Upper lobe of left lung (tissue), 6 donors: Measurements from ENCODE around the gene NFATC2IP. TPM values are rescaled to one million over a fixed set of nuclear protein-coding genes. Genes with fewer than 3 reads are reported as not detected.
A peak's percentile ranks its signal among the peaks of the same experiment; 100 is the strongest.

Experiments
- ATAC-seq, 2 donors: fragments of 200-7000 bp; cut with Tn5 transposase; one replicate each; pipeline ENCODE4 v1.9.1; 2022; ENCODE audit warnings: mild to moderate bottlenecking in 2 of 2, moderate library complexity in 2 of 2; ENCODE audit not compliant: low FRiP score in 2 of 2
- DNase-seq, 2 donors: peaks; one replicate each; pipeline ENCODE4 v3.0.0-alpha.2; 2019 to 2020
- H3K27ac ChIP-seq, 4 donors: fragments of 200-600 bp; sonication (generic); one replicate each; pipeline ENCODE4 v1.5.1; 2016 to 2019
- H3K27me3 ChIP-seq, 4 donors: fragments of 200-600 bp; sonication (generic); one replicate each; pipeline ENCODE4 v1.5.1; 2017 to 2019
- H3K36me3 ChIP-seq, 4 donors: fragments of 200-600 bp; sonication (generic); one replicate each; pipeline ENCODE4 v1.5.1; 2016 to 2019
- H3K4me1 ChIP-seq, 4 donors: fragments of 200-600 bp; sonication (generic); one replicate each; pipeline ENCODE4 v1.5.1; 2018 to 2019
- H3K4me3 ChIP-seq, 4 donors: fragments of 200-600 bp; sonication (generic); one replicate each; pipeline ENCODE4 v1.5.1; 2017 to 2019; ENCODE audit warnings: mild to moderate bottlenecking in 2 of 4, moderate library complexity in 1 of 4
- H3K9me3 ChIP-seq, 4 donors: fragments of 200-600 bp; sonication (generic); one replicate each; pipeline ENCODE4 v1.5.1; 2018 to 2019
- EP300 ChIP-seq, 4 donors: sonication (generic); formaldehyde crosslinking; IDR thresholded peaks; one replicate each; pipeline ENCODE4 v1.5.1; 2017; ENCODE audit warnings: antibody characterized with exemption in 4 of 4, control low read depth in 2 of 4
- POLR2A ChIP-seq, 4 donors: fragments of 450-650 bp; IDR thresholded peaks; one replicate each; pipeline ENCODE4 v1.5.1; 2016 to 2017; ENCODE audit warnings: antibody characterized with exemption in 4 of 4, mild to moderate bottlenecking in 2 of 4
- POLR2AphosphoS5 ChIP-seq, 2 donors: sonication (generic); formaldehyde crosslinking; IDR thresholded peaks; one replicate each; pipeline ENCODE4 v1.5.1; 2017; ENCODE audit warnings: antibody characterized with exemption in 2 of 2
- WGBS, 2 donors: methylation state at CpG; one replicate each; pipeline ENCODE4 v1.1.5; 2017 to 2018; 5-methylcytosine and 5-hydroxymethylcytosine counted together
- total RNA-seq, 6 donors: library from RNA; depleted of rRNA in 4 of 6; stranded (reverse); fragments of >200 nt in 4 of 6; gene quantifications; one replicate each; pipeline versions ENCODE4 v1.1.0 to v1.2.1, GENCODE V29; 2016 to 2021
- TF ChIP-seq, protein P1 (sequence below), 6 experiments: fragments of 450-650 bp in 4 of 6; fragments of 200-600 bp in 2 of 6; sonication (generic) in 2 of 6; IDR thresholded peaks; one replicate each; pipeline ENCODE4 v1.5.1; 2016 to 2019; ENCODE audit warnings: antibody characterized with exemption in 6 of 6
- donor health status: DM: no; HTN: no; CAD: no; lungs with moderate emphysema.
- donor health status: DM: no; HTN: yes; CAD: no; lungs with severe emphysema.

The NFATC2IP gene
- total RNA-seq, 6 donors from 2014 or later: 24.6 to 62.9 (median 34.9) TPM

DNA sequence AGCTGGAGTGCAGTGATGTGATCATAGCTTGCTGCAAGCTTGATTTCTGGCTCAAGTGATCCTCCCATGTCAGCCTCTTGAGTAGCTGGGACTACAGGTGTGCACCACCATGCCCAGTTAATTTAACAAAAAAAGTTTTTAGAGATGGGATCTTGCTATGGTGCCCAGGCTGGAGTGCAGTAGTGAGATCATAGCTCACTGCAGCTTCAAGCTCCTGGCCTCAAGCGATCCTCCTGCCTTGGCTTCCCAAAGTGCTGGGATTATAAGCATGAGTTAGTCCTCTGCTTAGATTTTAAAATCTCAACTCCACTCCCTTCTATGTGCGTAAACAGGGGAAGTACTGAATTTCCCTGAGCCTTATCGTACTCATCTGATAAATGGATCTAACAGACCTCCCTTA lies 32.0 kb upstream of the NFATC2IP start:
- TF ChIP-seq, protein P1, sequence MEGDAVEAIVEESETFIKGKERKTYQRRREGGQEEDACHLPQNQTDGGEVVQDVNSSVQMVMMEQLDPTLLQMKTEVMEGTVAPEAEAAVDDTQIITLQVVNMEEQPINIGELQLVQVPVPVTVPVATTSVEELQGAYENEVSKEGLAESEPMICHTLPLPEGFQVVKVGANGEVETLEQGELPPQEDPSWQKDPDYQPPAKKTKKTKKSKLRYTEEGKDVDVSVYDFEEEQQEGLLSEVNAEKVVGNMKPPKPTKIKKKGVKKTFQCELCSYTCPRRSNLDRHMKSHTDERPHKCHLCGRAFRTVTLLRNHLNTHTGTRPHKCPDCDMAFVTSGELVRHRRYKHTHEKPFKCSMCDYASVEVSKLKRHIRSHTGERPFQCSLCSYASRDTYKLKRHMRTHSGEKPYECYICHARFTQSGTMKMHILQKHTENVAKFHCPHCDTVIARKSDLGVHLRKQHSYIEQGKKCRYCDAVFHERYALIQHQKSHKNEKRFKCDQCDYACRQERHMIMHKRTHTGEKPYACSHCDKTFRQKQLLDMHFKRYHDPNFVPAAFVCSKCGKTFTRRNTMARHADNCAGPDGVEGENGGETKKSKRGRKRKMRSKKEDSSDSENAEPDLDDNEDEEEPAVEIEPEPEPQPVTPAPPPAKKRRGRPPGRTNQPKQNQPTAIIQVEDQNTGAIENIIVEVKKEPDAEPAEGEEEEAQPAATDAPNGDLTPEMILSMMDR (IDR thresholded peaks at IDR 0.05): no peak
- TF ChIP-seq POLR2AphosphoS5 (IDR thresholded peaks at IDR 0.05): no peak

DNA sequence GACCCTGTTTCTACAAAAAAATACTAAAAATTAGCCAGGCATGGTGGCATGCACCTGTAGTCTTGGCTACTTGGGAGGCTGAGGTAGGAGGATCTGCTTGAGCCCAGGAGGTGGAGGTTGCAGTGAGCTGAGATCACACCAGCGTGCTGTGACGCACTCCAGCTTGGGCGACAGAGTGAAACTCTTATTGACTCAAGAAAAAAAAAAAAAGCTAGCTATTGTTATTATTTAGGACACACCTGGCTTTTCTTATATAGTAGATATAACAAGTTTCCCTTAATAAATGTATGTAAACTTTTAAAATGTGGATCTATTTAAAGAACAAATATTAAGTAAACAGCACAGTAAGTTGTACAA lies 27.5 kb upstream of the NFATC2IP start:
- ATAC-seq (no peak), DNase-seq (no peak)
- H3K27me3 ChIP-seq: no peaks in the 10 kb centered on the region
- peaks cover 13 to 17% (median 14%) of the 10 kb centered on the region in 4 donors for H3K4me1 ChIP-seq
- H3K4me3 ChIP-seq: no peak overlapping the region
- TF ChIP-seq, protein P1 (IDR thresholded peaks at IDR 0.05): no peak
- no peak for TF ChIP-seq EP300 (IDR thresholded peaks at IDR 0.05)
- no peak for TF ChIP-seq POLR2AphosphoS5 (IDR thresholded peaks at IDR 0.05)
- TF ChIP-seq POLR2A (IDR thresholded peaks at IDR 0.05): no peak
- WGBS, 2 donors: 93 to 94% methylated on average over 3 of the region's 3 CpGs
- H3K9me3 ChIP-seq: no peaks in the 10 kb centered on the region
- no peak overlapping the region for H3K27ac ChIP-seq
- H3K36me3 ChIP-seq: peaks cover 0 to 17% (median 16%) of the 10 kb centered on the region in 4 donors

More for the DNA sequence above, 32.0 kb upstream of the NFATC2IP start:
- peaks cover 0 to 3% (median 2%) of the 10 kb centered on the region in 4 donors for H3K4me1 ChIP-seq
- no peaks in the 10 kb centered on the region for H3K9me3 ChIP-seq
- H3K27ac ChIP-seq: no peak overlapping the region
- ATAC-seq: no peak
- peaks cover 3 to 54% (median 44%) of the 10 kb centered on the region in 4 donors for H3K36me3 ChIP-seq
- H3K27me3 ChIP-seq: no peaks in the 10 kb centered on the region
- H3K4me3 ChIP-seq: no peak overlapping the region
- no peak for DNase-seq
- 96 to 98% methylated on average over 3 of the region's 3 CpGs for WGBS, 2 donors

DNA sequence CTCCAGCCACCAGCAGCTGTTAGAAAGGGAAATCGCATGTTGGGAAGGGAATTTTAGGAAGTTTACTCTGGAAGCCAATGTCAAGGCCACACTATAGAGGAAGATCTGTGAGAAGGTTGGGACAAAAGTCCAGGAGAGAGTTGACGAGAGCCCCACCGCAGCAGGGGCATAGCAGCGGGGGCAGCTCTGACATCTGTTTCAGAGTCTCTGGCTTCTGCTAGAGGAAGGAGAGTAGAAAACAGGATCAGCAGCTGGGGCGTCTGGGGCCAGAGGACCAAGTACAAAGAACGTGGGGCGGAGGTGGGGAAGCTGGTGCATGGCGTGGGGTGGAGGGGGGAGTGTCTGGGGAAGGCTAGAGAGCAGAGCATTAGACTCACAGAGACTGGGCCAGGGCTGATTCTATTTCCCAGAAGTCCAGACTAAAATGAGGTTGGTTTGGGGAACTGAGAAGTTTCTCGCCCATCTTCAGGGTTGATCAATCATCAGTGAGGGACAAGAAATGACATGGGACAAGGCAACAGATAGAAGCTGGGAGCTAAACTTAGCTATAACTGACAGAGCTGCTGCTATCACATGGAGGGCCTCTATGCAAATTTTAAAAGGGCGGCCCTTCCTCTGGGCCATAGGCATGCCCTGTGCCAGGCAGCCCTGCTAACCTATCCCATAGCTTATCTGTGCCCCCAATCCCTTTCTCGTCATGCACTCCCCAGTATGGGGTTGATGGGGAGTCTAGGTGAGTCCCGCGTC lies 26.9 kb upstream of the NFATC2IP start:
- H3K27ac ChIP-seq: peak overlapping the region; percentile 97 to 99 (median 98)
- H3K36me3 ChIP-seq: peaks cover 0 to 11% (median 11%) of the 10 kb centered on the region in 4 donors
- DNase-seq (peak in 1 of 2 donors; percentile 26), ATAC-seq (no peak)
- H3K9me3 ChIP-seq: no peaks in the 10 kb centered on the region
- TF ChIP-seq POLR2A (IDR thresholded peaks at IDR 0.05) (no peak), EP300 (IDR thresholded peaks at IDR 0.05) (no peak), POLR2AphosphoS5 (IDR thresholded peaks at IDR 0.05) (no peak)
- TF ChIP-seq, protein P1 (IDR thresholded peaks at IDR 0.05): no peak
- H3K4me3 ChIP-seq: peak overlapping the region in 3 of 4 donors; percentile 65 to 92 (median 89)
- H3K4me1 ChIP-seq: peaks cover 13 to 17% (median 14%) of the 10 kb centered on the region in 4 donors
- no peaks in the 10 kb centered on the region for H3K27me3 ChIP-seq
- WGBS, 2 donors: 66 to 67% methylated on average over 11 to 13 of the region's 13 CpGs

DNA sequence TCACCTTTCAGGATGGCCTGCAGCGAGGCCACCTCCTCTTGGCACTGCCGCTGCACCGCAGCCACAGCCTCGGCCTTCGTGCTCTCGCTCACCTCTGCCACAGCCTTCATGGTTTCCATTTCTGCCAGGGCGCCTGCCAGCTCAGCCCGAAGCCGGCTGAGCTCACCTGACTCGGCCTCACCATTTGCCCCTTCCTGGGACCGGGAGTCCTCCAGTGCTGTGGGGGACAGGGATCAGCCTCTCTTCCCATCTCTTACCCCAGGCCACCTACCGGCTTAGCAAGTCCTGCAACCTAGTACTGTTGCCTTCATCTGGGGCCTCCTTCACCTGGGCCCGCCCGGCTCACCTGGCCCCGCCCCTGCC lies 26.4 kb upstream of the NFATC2IP start:
- Histone ChIP-seq H3K9me3 (no peaks in the 10 kb centered on the region), H3K27me3 (no peaks in the 10 kb centered on the region), H3K4me1 (peaks cover 13 to 17% (median 14%) of the 10 kb centered on the region in 4 donors), H3K27ac (peak overlapping the region; percentile 97 to 99 (median 98)), H3K4me3 (peak overlapping the region; percentile 65 to 93 (median 90)), H3K36me3 (peaks cover 0 to 5% (median 5%) of the 10 kb centered on the region in 4 donors)
- WGBS, 2 donors: 39 to 44% methylated on average over 11 to 14 of the region's 15 CpGs
- TF ChIP-seq, protein P1 (IDR thresholded peaks at IDR 0.05): peak in 4 of 6 experiments; percentile 10 to 47 (median 38)
- TF ChIP-seq EP300 (IDR thresholded peaks at IDR 0.05): no peak
- DNase-seq (no peak), ATAC-seq (no peak)
